CD14-positive monocyte (primary cell): ENCODE data around the gene EID1. TPM values are rescaled to one million over a fixed set of nuclear protein-coding genes. Genes with fewer than 3 reads are reported as not detected.

Experiments used
- DNase-seq, 3 donors: peaks; one replicate each; pipeline ENCODE4 v3.0.0-alpha.2; 2011 to 2022
- H2AFZ ChIP-seq: 2 replicates; pipeline ENCODE4 v1.6.0; 2012; ENCODE audit warnings: mild to moderate bottlenecking, low read depth, low read length, inconsistent platforms; ENCODE audit not compliant: insufficient read depth, poor library complexity, severe bottlenecking
- H3K27ac ChIP-seq, 2 donors: 1 replicate in 1 of 2; 2 replicates in 1 of 2; pipeline ENCODE4 v1.5.1; 2012 to 2013; ENCODE audit warnings: low read length in 2 of 2, control low read depth in 1 of 2, inconsistent platforms in 1 of 2, low read depth in 1 of 2, mild to moderate bottlenecking in 1 of 2
- H3K27me3 ChIP-seq, 2 donors: one replicate each; pipeline versions ENCODE4 v1.6.0 to v1.6.1; 2011 to 2013; ENCODE audit warnings: low read length in 2 of 2; ENCODE audit not compliant: control insufficient read depth in 2 of 2, insufficient read depth in 2 of 2
- H3K36me3 ChIP-seq, 2 donors: replicated peaks in 1 of 2; 1 replicate in 1 of 2; 2 replicates in 1 of 2; pipeline versions ENCODE4 v1.5.1 to v1.6.1; 2012 to 2013; ENCODE audit warnings: low read length in 2 of 2, control low read depth in 1 of 2, inconsistent platforms in 1 of 2, mild to moderate bottlenecking in 1 of 2; ENCODE audit not compliant: insufficient read depth in 2 of 2, control insufficient read depth in 1 of 2
- H3K4me1 ChIP-seq, 2 donors: 1 replicate in 1 of 2; 2 replicates in 1 of 2; pipeline versions ENCODE4 v1.5.1 to v1.6.1; 2012 to 2013; ENCODE audit warnings: low read length in 2 of 2, control low read depth in 1 of 2, inconsistent platforms in 1 of 2, mild to moderate bottlenecking in 1 of 2, moderate library complexity in 1 of 2; ENCODE audit not compliant: insufficient read depth in 2 of 2, control insufficient read depth in 1 of 2
- H3K4me2 ChIP-seq: replicated peaks from 2 replicates; pipeline ENCODE3; 2012; ENCODE audit warnings: low read length, moderate library complexity, mild to moderate bottlenecking; ENCODE audit not compliant: poor library complexity, severe bottlenecking; ENCODE audit errors: extremely low read depth
- H3K4me3 ChIP-seq, 3 experiments: fragments of 200-600 bp in 1 of 3; sonication (generic) in 1 of 3; replicated peaks in 1 of 3; 1 replicate in 2 of 3; 2 replicates in 1 of 3; pipeline ENCODE4 v1.5.1; 2011 to 2013; ENCODE audit warnings: low read length in 3 of 3, mild to moderate bottlenecking in 3 of 3, control low read depth in 2 of 3, low read depth in 2 of 3, inconsistent platforms in 1 of 3, moderate library complexity in 1 of 3
- H3K79me2 ChIP-seq: 2 replicates; pipeline ENCODE4 v1.6.0; 2012; ENCODE audit warnings: mild to moderate bottlenecking, control low read depth, inconsistent platforms, low read length, moderate library complexity; ENCODE audit not compliant: insufficient read depth
- H3K9ac ChIP-seq: 2 replicates; pipeline ENCODE4 v1.6.0; 2017; ENCODE audit warnings: low read length, mild to moderate bottlenecking; ENCODE audit not compliant: insufficient read depth, poor library complexity, severe bottlenecking
- H3K9me3 ChIP-seq, 2 donors: replicated peaks in 1 of 2; 1 replicate in 1 of 2; 2 replicates in 1 of 2; pipeline versions ENCODE4 v1.5.1 to v1.6.1; 2012 to 2013; ENCODE audit warnings: low read length in 2 of 2, control low read depth in 1 of 2; ENCODE audit not compliant: control insufficient read depth in 1 of 2, insufficient read depth in 1 of 2
- H4K20me1 ChIP-seq: 2 replicates; pipeline ENCODE4 v1.6.0; 2012; ENCODE audit warnings: mild to moderate bottlenecking, low read length, control low read depth, moderate library complexity; ENCODE audit not compliant: insufficient read depth
- H3K27ac Mint-ChIP-seq, 7 donors: one replicate each; pipeline ENCODE4 v1.8.0; 2020; ENCODE audit warnings: mild to moderate bottlenecking in 7 of 7, mixed read lengths in 7 of 7, moderate library complexity in 6 of 7, inconsistent platforms in 2 of 7
- H3K27me3 Mint-ChIP-seq, 3 donors: one replicate each; pipeline ENCODE4 v1.8.0; 2021 to 2022; ENCODE audit warnings: low read depth in 3 of 3, mild to moderate bottlenecking in 3 of 3, mixed read lengths in 3 of 3, moderate library complexity in 3 of 3, inconsistent platforms in 1 of 3
- H3K36me3 Mint-ChIP-seq, 2 donors: one replicate each; pipeline ENCODE4 v1.8.0; 2020; ENCODE audit warnings: mixed read lengths in 2 of 2, inconsistent platforms in 1 of 2, mild to moderate bottlenecking in 1 of 2
- H3K4me1 Mint-ChIP-seq: one replicate; pipeline ENCODE4 v1.8.0; 2020; ENCODE audit warnings: mild to moderate bottlenecking, mixed read lengths
- H3K4me3 Mint-ChIP-seq, 2 donors: one replicate each; pipeline ENCODE4 v1.8.0; 2020; ENCODE audit warnings: mild to moderate bottlenecking in 2 of 2, mixed read lengths in 2 of 2, moderate library complexity in 1 of 2
- H3K9me3 Mint-ChIP-seq, 7 donors: one replicate each; pipeline ENCODE4 v1.8.0; 2020 to 2022; ENCODE audit warnings: mixed read lengths in 7 of 7, mild to moderate bottlenecking in 6 of 7, moderate library complexity in 6 of 7, inconsistent platforms in 2 of 7
- WGBS: methylation state at CpG from one replicate; pipeline ENCODE4 v1.1.5; 2013; ENCODE audit warnings: missing lambda C conversion rate; ENCODE audit not compliant: insufficient coverage; 5-methylcytosine and 5-hydroxymethylcytosine counted together
- intact Hi-C, 2 donors: fragments of 100-400 bp; cut with micrococcal nuclease; formaldehyde crosslinking; loops; one replicate each; pipeline versions ENCODE4 v1.15.0 to v1.15.1; 2023
- polyA plus RNA-seq, 3 donors: library from polyadenylated mRNA; depleted of rRNA in 1 of 3; unstranded in 2 of 3; stranded (reverse) in 1 of 3; fragments of 300-500 nt in 2 of 3; fragments of >200 nt in 1 of 3; fragmentation: Illumina TruSeq in 2 of 3; gene quantifications; 1 replicate in 2 of 3; 2 replicates in 1 of 3; pipeline ENCODE4 v1.2.3, GENCODE V29; 2012 to 2021
- TF ChIP-seq, protein P1 (sequence below): fragments of 200-600 bp; IDR thresholded peaks from one replicate; pipeline ENCODE4 v1.8.0; 2022; ENCODE audit warnings: antibody characterized with exemption, mild to moderate bottlenecking

EID1 gene
- polyA plus RNA-seq, 3 donors, result 41.2 to 182 (median 181) TPM

DNA sequence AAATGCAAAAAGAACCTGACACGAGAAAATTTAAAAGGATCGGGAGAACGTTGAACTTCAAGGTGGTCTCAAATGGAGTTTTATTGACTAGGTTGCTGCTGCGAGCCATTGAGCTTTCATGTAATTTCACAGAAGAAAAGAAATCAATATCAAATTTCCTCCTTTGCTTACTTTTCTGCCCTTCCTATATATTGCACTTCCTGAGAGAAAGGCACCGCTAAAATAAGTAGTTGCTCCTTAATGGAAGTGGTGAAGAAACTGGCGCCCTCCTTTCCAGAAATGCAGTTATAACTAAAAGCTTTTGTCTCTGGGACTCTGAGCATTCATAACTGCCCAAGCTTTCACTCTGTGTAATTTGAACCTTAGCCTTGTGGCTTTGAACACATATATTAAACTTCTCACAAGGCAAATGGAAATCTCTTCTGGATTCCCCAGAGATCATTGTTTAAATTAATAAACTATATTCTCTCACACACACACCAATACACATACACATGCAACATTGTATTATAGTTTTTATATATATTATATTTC is 13.4 kb downstream of the EID1 start:
- no peak for DNase-seq
- Histone ChIP-seq H2AFZ (no peak overlapping the region), H3K9ac (no peak overlapping the region), H3K27ac (no peak overlapping the region), H3K27me3 (no peaks in the 10 kb centered on the region), H3K9me3 (no peaks in the 10 kb centered on the region), H3K4me3 (no peak overlapping the region), H3K36me3 (no peaks in the 10 kb centered on the region), H3K4me1 (no peaks in the 10 kb centered on the region), H3K4me2 (no peak overlapping the region), H4K20me1 (no peaks in the 10 kb centered on the region), H3K79me2 (no peaks in the 10 kb centered on the region)
- no peak overlapping the region for H3K4me3 Mint-ChIP-seq
- no peaks in the 10 kb centered on the region for H3K4me1 Mint-ChIP-seq
- TF ChIP-seq, protein P1, sequence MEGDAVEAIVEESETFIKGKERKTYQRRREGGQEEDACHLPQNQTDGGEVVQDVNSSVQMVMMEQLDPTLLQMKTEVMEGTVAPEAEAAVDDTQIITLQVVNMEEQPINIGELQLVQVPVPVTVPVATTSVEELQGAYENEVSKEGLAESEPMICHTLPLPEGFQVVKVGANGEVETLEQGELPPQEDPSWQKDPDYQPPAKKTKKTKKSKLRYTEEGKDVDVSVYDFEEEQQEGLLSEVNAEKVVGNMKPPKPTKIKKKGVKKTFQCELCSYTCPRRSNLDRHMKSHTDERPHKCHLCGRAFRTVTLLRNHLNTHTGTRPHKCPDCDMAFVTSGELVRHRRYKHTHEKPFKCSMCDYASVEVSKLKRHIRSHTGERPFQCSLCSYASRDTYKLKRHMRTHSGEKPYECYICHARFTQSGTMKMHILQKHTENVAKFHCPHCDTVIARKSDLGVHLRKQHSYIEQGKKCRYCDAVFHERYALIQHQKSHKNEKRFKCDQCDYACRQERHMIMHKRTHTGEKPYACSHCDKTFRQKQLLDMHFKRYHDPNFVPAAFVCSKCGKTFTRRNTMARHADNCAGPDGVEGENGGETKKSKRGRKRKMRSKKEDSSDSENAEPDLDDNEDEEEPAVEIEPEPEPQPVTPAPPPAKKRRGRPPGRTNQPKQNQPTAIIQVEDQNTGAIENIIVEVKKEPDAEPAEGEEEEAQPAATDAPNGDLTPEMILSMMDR, result no peak
- no peak overlapping the region for H3K27ac Mint-ChIP-seq
- WGBS, result no CpG with 5 or more reads among the region's 6 CpGs
- H3K36me3 Mint-ChIP-seq, result no peaks in the 10 kb centered on the region
- H3K27me3 Mint-ChIP-seq, result peaks cover 3 to 12% (median 5%) of the 10 kb centered on the region in 3 donors
- intact Hi-C loops, result no loop called here
- H3K9me3 Mint-ChIP-seq, result peaks cover 0 to 1% (median 0%) of the 10 kb centered on the region in 7 donors

DNA sequence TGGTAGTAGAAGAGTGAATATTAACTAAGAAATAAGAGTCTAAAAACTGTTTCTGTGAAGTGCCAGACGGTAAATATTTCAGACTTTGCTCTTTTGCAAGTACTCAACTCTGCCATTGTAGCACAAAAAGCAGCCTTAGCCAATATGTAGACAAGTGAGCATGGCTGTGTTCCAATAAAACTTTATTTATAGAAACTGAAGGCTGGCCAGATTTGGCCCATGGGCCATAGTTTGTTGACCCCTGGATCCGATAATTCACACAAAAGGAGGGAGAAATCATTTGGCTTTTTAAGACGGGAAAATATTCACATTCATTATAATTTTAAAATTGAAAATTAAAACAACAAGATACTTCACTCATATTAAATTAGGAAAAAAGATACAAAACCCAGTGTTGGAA is 15.4 kb downstream of the EID1 start:
- H3K27ac ChIP-seq, result no peak overlapping the region
- H3K36me3 ChIP-seq, result no peaks in the 10 kb centered on the region
- H3K27ac Mint-ChIP-seq, result no peak overlapping the region
- no peaks in the 10 kb centered on the region for H3K79me2 ChIP-seq
- intact Hi-C loops, result no loop called here
- peaks cover 0 to 1% (median 0%) of the 10 kb centered on the region in 7 donors for H3K9me3 Mint-ChIP-seq
- H3K4me3 Mint-ChIP-seq, result no peak overlapping the region
- no peaks in the 10 kb centered on the region for H4K20me1 ChIP-seq
- no peak for DNase-seq
- peaks cover 3% of the 10 kb centered on the region for H3K4me1 Mint-ChIP-seq
- H3K27me3 Mint-ChIP-seq, result peaks cover 5 to 25% (median 12%) of the 10 kb centered on the region in 3 donors
- H3K4me3 ChIP-seq, result no peak overlapping the region
- H2AFZ ChIP-seq, result no peak overlapping the region
- no peak overlapping the region for H3K9ac ChIP-seq
- H3K27me3 ChIP-seq, result peaks cover 0 to 1% of the 10 kb centered on the region in 2 donors
- no peaks in the 10 kb centered on the region for H3K4me1 ChIP-seq
- no CpG with 5 or more reads among the region's 3 CpGs for WGBS
- H3K4me2 ChIP-seq, result no peak overlapping the region
- no peaks in the 10 kb centered on the region for H3K9me3 ChIP-seq
- no peaks in the 10 kb centered on the region for H3K36me3 Mint-ChIP-seq
- TF ChIP-seq, protein P1, result no peak
